Regular cardiac myocyte (primary cell): ENCODE results near the gene LAMB4. TPM values are rescaled to one million over a fixed set of nuclear protein-coding genes. Genes with fewer than 3 reads are reported as not detected.

Source experiments
- total RNA-seq: library from RNA; depleted of rRNA; stranded (reverse); fragments of >200 nt; gene quantifications from 2 replicates; pipeline ENCODE4 v1.2.3, GENCODE V29; 2014

LAMB4 gene, protein sequence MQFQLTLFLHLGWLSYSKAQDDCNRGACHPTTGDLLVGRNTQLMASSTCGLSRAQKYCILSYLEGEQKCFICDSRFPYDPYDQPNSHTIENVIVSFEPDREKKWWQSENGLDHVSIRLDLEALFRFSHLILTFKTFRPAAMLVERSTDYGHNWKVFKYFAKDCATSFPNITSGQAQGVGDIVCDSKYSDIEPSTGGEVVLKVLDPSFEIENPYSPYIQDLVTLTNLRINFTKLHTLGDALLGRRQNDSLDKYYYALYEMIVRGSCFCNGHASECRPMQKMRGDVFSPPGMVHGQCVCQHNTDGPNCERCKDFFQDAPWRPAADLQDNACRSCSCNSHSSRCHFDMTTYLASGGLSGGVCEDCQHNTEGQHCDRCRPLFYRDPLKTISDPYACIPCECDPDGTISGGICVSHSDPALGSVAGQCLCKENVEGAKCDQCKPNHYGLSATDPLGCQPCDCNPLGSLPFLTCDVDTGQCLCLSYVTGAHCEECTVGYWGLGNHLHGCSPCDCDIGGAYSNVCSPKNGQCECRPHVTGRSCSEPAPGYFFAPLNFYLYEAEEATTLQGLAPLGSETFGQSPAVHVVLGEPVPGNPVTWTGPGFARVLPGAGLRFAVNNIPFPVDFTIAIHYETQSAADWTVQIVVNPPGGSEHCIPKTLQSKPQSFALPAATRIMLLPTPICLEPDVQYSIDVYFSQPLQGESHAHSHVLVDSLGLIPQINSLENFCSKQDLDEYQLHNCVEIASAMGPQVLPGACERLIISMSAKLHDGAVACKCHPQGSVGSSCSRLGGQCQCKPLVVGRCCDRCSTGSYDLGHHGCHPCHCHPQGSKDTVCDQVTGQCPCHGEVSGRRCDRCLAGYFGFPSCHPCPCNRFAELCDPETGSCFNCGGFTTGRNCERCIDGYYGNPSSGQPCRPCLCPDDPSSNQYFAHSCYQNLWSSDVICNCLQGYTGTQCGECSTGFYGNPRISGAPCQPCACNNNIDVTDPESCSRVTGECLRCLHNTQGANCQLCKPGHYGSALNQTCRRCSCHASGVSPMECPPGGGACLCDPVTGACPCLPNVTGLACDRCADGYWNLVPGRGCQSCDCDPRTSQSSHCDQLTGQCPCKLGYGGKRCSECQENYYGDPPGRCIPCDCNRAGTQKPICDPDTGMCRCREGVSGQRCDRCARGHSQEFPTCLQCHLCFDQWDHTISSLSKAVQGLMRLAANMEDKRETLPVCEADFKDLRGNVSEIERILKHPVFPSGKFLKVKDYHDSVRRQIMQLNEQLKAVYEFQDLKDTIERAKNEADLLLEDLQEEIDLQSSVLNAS (N-terminal part only)
- under 0.01 and 0.19 TPM in 2 replicates for total RNA-seq

DNA sequence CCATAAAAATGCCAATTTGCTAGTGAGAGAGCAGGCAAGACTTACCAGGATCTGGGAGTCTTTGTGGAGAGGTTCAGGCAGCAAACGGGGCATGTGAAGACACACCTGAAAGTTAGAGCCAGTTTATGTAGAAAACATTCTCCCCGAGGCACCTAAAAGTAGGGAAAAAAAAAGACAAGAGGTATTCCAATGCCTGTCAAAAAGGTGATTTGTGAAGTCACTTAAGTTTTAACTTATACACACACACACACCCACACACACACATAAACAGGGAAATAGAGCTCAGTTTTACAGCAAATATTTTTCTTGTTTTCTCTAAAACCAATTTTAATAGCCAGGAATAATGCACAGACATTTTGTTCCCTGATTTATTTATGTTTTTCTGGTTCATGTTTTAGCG lies at the start of gene LAMB4:
LAMB4 (minus strand) TSS at position 101 of the 400 bp plus-strand sequence. CDS start 7,197 bp downstream, outside the sequence.

DNA sequence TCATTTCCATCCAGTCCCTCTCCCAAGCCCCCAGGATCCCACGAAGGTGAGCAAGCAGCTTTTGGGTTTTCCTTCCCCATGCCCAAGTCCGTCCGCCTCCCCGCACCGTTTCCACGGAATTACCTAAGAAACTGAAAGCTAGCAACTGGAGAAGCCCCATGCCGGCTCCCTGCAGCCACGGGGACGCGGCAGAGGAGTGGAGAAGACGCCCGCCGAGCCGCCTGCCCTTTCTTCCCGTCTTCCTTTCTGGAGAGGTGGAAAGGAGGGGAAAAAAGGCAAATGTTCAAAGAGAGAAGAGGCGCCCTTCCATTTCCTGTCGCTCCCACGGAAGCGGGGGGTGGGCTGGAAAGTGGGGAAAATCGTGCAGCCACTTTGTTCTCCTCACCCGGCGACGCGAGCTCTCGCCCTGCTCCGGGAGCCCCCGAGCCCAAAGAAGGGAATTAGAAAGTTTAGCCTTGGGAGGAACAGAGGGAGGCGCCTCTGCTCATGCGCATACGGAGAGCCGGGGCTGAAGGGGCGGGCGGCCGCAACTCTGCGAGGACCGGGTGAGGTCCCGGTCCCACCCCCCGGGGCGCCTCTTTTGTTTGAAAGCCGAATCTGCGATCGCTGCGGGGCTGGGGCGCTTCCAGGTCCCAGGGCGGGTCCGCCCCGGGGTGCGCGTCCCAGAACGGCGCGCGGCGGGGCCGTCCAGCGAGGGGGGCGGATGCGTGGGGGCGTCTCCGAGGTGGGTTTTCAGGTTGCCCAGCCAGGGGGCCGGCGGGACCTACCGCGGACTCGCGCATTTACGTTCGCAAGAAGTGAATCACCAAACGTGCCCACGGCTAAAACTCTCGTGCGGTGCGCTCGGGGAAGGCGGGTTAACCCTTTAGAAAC lies 127.2 kb downstream of the LAMB4 start, which contains the start of gene LAMB1:
LAMB1 (minus strand) TSS at position 436 of the 873 bp plus-strand sequence; CDS start at position 160, 276 bp downstream.

Other genes with a start within 250 kb of the LAMB4 start
- gene DLD, start 239.2 kb downstream of the LAMB4 start, total RNA-seq = 45.1 and 72.5 TPM in 2 replicates
- 348 and 539 TPM in 2 replicates for gene LAMB1, start 127.2 kb downstream of the LAMB4 start, total RNA-seq